HG03135 (cell line): ENCODE measurements around the gene DYNC1LI1.
A peak's percentile ranks its signal among the peaks of the same experiment; 100 is the strongest.

Source experiments
- ATAC-seq: cut with Tn5 transposase; IDR thresholded peaks from one replicate; pipeline ENCODE4 v1.9.1; 2021; ENCODE audit warnings: mild to moderate bottlenecking, moderate library complexity; ENCODE audit not compliant: unreplicated experiment

The DYNC1LI1 gene

GRCh38 chr3:32493437-32494414, 76.9 kb downstream of the DYNC1LI1 start:
- peak; percentile 68 for ATAC-seq

- no peak for ATAC-seq
Observed at GRCh38 chr3:32492684-32493436, 77.8 kb downstream of the DYNC1LI1 start.

- ATAC-seq = no peak
Observed at GRCh38 chr3:32488474-32489008, 82.1 kb downstream of the DYNC1LI1 start.

GRCh38 chr3:32487781-32488473, 82.7 kb downstream of the DYNC1LI1 start:
- no peak for ATAC-seq

GRCh38 chr3:32484436-32484835, 86.2 kb downstream of the DYNC1LI1 start:
- ATAC-seq = no peak

- ATAC-seq = no peak
Observed at GRCh38 chr3:32483772-32484171, 86.9 kb downstream of the DYNC1LI1 start.

GRCh38 chr3:32482693-32483092, 88.0 kb downstream of the DYNC1LI1 start:
- ATAC-seq = no peak

- no peak for ATAC-seq
Observed at GRCh38 chr3:32481791-32482631, 88.6 kb downstream of the DYNC1LI1 start.

GRCh38 chr3:32480604-32481003, 90.1 kb downstream of the DYNC1LI1 start:
- no peak for ATAC-seq
